ENCODE data around the gene KCNC1.

KCNC1 gene

GRCh38 chr11:17751558-17751957 lies 17.0 kb downstream of the KCNC1 start:
- in situ Hi-C loops (cut with HindIII; ENCODE audit: low sequenced_read_pairs), result no loop called here

DNA sequence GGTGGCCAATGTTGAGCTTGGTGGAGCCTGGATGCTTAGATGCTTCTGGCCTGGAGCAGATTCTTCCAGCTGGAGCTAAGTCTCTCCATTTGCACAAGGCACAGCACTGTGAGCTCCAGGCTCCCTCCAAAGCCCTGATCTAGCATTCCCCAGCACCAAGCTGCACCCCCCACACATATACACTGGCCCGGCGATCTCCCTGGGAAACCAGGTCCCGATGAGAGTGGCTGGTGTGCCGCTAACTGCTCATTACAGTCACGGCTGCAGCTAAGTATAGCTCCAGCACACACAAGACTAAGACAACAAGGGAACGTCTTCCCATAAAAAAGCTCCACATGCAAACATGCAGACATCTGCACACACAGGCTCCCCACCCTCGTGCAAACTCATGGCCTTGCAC lies 17.6 kb downstream of the KCNC1 start:
- in situ Hi-C loops (cut with HindIII; ENCODE audit: low sequenced_read_pairs), result no loop called here

GRCh38 chr11:17753153-17753552 lies 18.6 kb downstream of the KCNC1 start:
- in situ Hi-C loops (cut with HindIII; ENCODE audit: low sequenced_read_pairs), result no loop called here

DNA sequence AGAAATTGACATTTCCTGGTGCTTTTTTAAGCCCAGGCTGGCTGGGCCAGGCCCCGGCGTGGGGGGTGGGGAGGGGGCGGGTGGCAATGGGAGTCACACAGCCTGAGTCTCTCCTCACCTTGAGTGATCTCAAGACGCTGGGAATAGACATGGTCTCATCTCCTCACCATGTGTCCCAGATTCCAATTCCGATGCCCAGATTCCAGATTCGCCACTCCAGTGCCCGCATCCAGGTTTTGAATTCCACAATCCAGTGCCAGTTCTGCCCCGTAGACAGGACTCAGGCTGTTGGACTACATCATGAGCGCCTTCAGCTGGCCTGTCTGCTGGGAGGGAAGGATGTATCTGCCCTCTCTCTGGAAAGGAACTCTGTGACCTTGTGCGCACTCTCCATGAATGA lies 19.1 kb downstream of the KCNC1 start:
- in situ Hi-C loops (cut with HindIII; ENCODE audit: low sequenced_read_pairs), result no loop called here

GRCh38 chr11:17755891-17756290 lies 21.3 kb downstream of the KCNC1 start:
- in situ Hi-C loops (cut with HindIII; ENCODE audit: low sequenced_read_pairs), result no loop called here

DNA sequence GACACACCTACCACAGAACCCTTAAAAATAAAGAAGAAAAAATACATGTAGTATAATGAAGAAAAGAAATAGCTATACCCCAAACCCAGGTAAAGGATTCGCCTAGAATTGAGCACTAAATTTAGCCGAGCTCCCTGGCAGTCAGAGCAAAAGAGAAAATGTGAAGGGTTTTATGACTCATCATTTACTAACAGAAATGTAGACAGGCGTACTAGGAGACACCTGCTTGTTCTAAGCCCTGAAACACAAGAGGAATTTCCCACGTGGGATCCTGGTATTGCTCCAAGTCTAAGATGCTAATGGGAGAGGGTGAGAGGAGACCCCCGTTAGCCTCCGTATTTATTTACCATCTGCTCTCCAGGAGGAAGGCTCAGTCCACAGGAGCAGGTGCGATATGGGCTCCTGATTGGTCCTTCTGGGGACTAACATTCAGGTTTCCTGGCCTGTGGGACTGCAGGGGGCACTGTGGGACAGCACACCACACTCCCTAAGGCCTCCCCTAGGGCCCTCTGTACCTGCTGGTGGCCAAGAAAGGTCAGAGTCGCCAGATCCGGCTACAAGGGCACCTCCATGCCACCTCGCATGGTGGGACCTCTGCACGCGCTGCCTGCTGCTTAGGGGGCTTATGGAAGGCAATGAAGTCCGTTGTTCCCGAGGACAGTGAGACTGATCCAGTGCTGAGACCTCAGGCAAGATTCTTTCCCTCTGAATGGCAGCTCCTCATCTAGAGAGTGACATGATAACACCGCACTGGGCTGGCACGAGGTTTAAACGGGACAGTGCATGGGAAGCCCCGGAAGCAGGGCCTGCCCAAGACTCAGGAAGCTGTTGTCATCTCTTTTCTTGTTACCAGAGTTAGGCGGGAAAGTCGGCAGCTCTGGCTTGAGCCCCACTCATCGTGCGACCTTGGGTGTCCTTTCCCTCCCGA lies 25.8 kb downstream of the KCNC1 start:
- in situ Hi-C loops (cut with HindIII; ENCODE audit: low sequenced_read_pairs), result no loop called here

DNA sequence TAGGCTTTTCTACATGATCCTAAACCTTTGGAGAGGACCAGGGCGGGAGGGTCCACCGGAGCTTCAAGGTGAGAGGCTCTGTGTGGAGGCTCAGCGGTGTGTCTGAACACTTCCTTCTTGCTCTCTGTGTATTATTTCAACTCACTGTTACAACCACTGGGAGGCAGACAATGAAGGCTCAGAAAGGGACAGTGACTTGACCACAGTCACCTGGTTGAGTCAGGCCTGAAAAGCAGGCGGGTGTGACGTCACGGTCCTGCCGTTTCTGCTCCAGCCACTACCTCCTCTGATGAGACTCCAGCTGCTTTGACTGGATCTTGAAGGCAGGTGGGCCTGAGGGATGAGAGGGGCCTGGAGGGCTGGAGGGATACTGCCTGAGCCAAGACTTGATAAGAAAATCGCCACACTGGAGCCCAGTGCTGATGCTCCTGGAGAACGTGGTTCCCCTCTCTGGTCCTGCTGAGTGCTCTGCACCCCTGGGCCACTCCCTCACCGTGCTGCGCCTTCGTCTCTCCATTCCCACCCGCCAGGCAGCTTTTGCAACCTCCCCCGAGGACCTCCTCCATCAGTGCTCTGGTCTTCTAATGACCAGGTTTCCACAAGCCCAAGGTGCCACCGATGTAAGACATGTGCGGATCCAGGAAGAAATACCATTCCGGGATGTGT lies 27.9 kb downstream of the KCNC1 start:
- in situ Hi-C loops (cut with HindIII; ENCODE audit: low sequenced_read_pairs), result no loop called here

- in situ Hi-C loops (cut with HindIII; ENCODE audit: low sequenced_read_pairs), result no loop called here
These were observed 28.7 kb downstream of the KCNC1 start for GRCh38 chr11:17763244-17763643.

DNA sequence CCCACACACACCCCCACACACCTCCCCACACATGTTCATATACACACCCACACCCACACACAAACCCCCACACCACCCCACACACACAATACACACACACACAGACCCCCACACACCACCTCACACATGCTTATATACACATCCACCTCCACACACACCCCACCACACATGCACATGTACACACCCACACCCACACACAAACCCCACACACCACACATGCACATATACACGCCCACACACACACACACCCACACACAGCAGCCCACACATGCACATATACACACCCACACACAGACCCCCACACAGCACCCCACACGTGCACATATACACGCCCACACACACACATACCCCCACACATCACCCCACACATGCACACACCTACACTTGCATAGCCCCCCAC lies 29.1 kb downstream of the KCNC1 start:
- in situ Hi-C loops (cut with HindIII; ENCODE audit: low sequenced_read_pairs), result no loop called here

- in situ Hi-C loops (cut with HindIII; ENCODE audit: low sequenced_read_pairs), result no loop called here
These were observed 30.1 kb downstream of the KCNC1 start for GRCh38 chr11:17764446-17765218.

DNA sequence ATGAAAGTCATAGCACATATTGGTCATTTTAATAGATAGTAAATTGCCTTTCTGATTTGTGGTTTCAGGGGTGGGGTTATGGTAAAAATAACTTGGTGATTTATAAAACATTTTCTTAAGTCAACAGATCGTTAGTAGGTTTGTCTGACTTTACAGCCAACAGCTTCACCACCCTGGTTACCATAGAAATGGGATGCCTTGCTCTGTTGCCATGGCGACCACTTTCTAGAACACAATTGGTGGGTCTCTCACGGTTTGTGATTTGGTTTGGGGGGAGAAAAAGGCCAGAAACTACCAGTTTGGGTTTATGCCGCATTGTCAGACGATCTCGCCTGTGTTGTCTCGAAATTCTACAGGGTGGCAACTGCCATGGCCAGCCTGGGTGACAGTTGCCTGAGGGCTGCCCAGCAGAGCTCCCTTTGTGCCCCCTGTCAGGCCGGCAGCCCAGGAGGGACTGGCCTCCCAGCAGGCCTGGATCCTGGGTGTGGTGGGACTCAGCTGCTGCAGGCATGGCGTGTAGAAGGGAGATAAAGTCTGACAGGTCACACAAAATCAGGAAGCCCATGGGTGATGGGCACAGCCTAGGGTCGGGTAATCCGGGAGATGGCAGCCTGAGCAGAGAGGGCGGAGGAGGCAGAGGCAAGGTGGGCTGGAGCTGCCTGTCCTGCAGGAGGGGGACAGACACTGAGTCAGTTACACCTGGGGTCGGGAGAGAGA lies 30.9 kb downstream of the KCNC1 start:
- in situ Hi-C loops (cut with HindIII; ENCODE audit: low sequenced_read_pairs), result no loop called here

- in situ Hi-C loops (cut with HindIII; ENCODE audit: low sequenced_read_pairs), result no loop called here
These were observed 31.4 kb downstream of the KCNC1 start for GRCh38 chr11:17766073-17766359.

DNA sequence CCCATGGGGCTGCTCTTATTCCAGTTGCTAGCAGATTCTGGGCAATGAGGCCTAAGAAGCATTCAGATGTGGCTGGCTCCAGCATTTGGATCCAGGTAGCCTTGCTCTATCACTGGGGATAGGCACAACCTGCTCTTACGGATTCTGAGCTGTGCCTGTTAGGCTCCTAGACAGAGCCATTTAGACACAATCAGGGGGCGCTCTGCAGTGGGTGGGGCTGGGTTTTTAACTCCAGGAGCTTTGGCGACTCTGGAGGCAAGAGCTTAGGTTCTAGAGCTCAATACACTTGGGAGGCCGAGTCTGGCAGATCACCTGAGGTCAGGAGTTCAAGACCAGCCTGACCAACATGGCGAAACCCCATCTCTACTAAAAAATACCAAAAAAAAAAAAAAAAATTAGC lies 32.0 kb downstream of the KCNC1 start:
- in situ Hi-C loops (cut with HindIII; ENCODE audit: low sequenced_read_pairs), result no loop called here

- in situ Hi-C loops (cut with HindIII; ENCODE audit: low sequenced_read_pairs), result no loop called here
These were observed 32.8 kb downstream of the KCNC1 start for GRCh38 chr11:17767301-17767885.

DNA sequence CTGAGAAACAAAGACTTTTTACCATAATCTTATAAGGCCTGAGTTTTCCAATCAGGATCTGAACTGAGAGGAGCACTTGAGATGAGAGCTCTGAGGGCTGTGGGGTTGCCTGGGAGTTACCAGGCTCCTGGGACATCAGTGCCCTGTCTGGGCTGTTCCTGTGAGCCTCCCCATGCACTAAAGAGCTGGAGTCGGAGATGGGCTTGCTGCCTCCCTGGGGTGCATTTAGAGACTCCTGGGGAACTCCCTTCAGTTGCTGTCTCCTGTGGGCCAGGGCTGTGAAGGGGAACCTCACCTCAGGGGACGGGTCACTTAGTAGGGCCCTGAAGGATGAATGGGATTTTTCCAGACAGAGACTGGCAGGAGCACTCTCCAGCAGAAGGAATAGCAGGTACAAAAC lies 33.3 kb downstream of the KCNC1 start:
- in situ Hi-C loops (cut with HindIII; ENCODE audit: low sequenced_read_pairs), result no loop called here

DNA sequence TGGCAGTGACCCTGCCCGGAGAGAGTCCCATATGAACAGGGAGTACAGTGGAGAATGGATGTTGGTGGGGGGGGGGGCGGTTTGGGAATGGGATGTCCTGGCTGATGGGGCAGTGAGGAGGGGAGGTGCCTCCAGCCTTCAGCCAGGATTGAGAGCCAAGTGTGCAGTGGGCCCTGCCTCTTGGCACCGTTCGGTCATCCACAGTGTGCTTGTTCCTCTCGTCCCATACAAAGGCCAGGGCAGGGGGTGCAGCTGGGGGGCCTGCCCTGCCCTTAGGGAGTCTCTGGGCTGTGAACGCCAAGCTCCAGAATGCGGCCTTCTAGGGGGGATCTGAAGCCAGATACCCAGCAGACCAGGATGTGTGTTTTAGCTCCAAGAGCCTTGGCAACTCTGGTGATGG lies 34.0 kb downstream of the KCNC1 start:
- in situ Hi-C loops (cut with HindIII; ENCODE audit: low sequenced_read_pairs), result no loop called here

DNA sequence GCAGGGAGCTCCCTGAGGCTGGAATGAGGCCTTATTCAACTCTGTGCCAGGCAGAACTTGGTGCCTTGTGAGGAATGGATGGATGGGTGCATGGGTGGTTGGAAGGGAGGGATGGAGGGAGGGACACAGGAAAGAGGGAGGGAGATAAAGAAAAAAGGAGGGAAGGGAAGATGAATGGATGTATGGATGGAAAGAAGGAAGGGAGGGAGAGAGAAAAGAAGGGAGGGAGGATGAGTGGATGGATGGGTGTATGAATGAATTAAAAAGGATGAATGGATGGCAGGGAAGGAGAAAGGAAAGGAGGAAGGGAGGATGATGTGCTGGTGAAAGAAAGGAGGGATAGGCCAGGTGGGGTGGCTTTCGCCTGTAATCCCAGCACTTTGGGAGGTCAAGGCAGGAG lies 34.6 kb downstream of the KCNC1 start:
- in situ Hi-C loops (cut with HindIII; ENCODE audit: low sequenced_read_pairs), result no loop called here

DNA sequence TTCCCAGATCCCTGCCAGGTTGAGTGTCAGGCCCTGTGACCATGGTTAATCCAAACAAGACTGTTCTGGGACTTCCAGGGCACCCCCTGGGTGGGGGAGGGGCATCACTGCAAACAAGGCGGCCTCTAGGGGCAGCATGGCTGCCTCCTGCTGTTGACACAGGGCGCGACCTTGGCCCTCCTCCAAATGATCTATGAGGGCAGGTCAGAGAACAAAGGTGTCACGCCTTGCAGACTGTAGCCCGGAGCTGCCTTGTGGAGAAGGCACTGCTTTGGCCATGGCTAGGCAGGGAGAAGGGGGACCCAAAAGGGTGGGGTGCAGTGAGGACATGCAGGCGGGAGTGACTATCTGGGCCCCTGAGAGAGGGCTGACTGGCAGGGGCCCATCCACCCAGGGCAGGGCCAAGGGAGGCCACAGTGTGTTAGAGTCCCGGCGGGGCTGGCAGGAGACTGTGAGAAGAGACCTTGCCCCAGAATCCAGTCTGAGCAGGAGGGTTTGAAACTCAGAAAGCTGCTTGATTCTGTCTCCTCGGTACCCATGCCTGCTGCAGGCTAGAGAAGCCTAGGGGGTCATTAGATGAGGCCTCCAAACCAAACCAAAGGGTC lies 35.6 kb downstream of the KCNC1 start:
- in situ Hi-C loops (cut with HindIII; ENCODE audit: low sequenced_read_pairs), result no loop called here

GRCh38 chr11:17770917-17771316 lies 36.3 kb downstream of the KCNC1 start:
- in situ Hi-C loops (cut with HindIII; ENCODE audit: low sequenced_read_pairs), result no loop called here

- in situ Hi-C loops (cut with HindIII; ENCODE audit: low sequenced_read_pairs), result no loop called here
These were observed 36.8 kb downstream of the KCNC1 start for GRCh38 chr11:17771415-17771814.

All from DLD1 (cell line).